ENCODE data around the gene ABITRAM. TPM values are rescaled to one million over a fixed set of nuclear protein-coding genes. Genes with fewer than 3 reads are reported as not detected.

Gene ABITRAM
- total RNA-seq, 4 donors from 2014 or later = 18.5 to 42.9 (median 19.1) TPM

DNA sequence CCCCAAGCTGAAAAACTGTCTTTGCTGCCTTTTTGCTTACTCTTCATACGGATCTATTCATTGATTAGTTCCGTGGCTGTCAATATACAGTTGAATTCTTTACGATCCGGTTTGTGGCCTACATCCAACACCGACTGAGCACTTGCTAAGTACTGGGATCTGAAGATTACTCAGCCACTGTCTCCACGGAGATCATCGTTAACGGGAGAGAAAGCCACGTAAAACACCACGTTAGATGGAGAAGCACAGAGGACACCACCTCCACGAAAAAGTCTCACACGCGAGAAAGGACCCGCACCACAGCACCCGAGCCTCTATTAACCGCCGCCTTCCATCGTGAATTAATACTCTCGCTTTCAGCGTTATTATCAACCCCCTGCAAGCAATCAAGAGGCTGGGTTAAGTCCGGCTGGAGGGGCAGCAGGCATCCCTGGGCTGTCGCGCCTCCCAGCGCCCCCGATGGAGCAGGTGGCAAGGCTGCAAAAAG is 926 bp upstream of the ABITRAM start:
- H3K27ac ChIP-seq = peak overlapping the region; percentile 86 to 96 (median 89)
- no peak for TF ChIP-seq POLR2A (IDR thresholded peaks at IDR 0.05)
- TF ChIP-seq, protein P1, sequence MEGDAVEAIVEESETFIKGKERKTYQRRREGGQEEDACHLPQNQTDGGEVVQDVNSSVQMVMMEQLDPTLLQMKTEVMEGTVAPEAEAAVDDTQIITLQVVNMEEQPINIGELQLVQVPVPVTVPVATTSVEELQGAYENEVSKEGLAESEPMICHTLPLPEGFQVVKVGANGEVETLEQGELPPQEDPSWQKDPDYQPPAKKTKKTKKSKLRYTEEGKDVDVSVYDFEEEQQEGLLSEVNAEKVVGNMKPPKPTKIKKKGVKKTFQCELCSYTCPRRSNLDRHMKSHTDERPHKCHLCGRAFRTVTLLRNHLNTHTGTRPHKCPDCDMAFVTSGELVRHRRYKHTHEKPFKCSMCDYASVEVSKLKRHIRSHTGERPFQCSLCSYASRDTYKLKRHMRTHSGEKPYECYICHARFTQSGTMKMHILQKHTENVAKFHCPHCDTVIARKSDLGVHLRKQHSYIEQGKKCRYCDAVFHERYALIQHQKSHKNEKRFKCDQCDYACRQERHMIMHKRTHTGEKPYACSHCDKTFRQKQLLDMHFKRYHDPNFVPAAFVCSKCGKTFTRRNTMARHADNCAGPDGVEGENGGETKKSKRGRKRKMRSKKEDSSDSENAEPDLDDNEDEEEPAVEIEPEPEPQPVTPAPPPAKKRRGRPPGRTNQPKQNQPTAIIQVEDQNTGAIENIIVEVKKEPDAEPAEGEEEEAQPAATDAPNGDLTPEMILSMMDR (IDR thresholded peaks at IDR 0.05) = no peak
- DNase-seq = no peak

GRCh38 chr9:108933718-108934322 is 380 bp upstream of the ABITRAM start, which contains the start of gene ELP1:
TSS of gene ELP1 (minus strand) at chr9:108934124. CDS start at chr9:108931146, 2,978 bp downstream.
- intact Hi-C loops (cut with DNase I) = no loop called here
- Histone ChIP-seq H3K4me3 (replicated peaks in 1 of 3) (peak within 1 kb of the TSS; percentile 76 to 99 (median 95)), H3K27me3 (no peaks in the 10 kb centered on the region), H3K9me3 (no peaks in the 10 kb centered on the region), H3K4me1 (peaks cover 15 to 45% of the 10 kb centered on the region in 2 donors), H3K36me3 (no peaks in the 10 kb centered on the region), H3K27ac (peak within 1 kb of the TSS; percentile 86 to 96 (median 89))
- peak; percentile 92 to 93 for DNase-seq
- WGBS, 2 donors = 0 to 1% methylated on average over 1 to 45 of the region's 48 CpGs
- TF ChIP-seq, protein P1 (IDR thresholded peaks at IDR 0.05) = peak in 2 of 6 experiments; percentile 13 to 34
- peak in 1 of 2 donors; percentile 74 for TF ChIP-seq POLR2A (IDR thresholded peaks at IDR 0.05)

More for the DNA sequence above, 926 bp upstream of the ABITRAM start:
- H3K9me3 ChIP-seq = no peaks in the 10 kb centered on the region
- H3K4me1 ChIP-seq = peaks cover 15 to 39% of the 10 kb centered on the region in 2 donors
- intact Hi-C loops (cut with DNase I) = no loop called here
- H3K36me3 ChIP-seq = no peaks in the 10 kb centered on the region
- no peaks in the 10 kb centered on the region for H3K27me3 ChIP-seq
- peak overlapping the region; percentile 76 to 99 (median 95) for H3K4me3 ChIP-seq (replicated peaks in 1 of 3)
- 1 to 2% methylated on average over 21 to 22 of the region's 25 CpGs for WGBS, 2 donors

- intact Hi-C loops (cut with DNase I) = no loop called here
- WGBS, 2 donors = 59 to 60% methylated on average over 5 of the region's 5 CpGs
- peaks cover 0 to 13% of the 10 kb centered on the region in 2 donors for H3K36me3 ChIP-seq
- peak; percentile 52 to 59 for DNase-seq
- H3K9me3 ChIP-seq = no peaks in the 10 kb centered on the region
- TF ChIP-seq, protein P1 (IDR thresholded peaks at IDR 0.05) = no peak
- TF ChIP-seq POLR2A (IDR thresholded peaks at IDR 0.05) = no peak
- no peak overlapping the region for H3K4me3 ChIP-seq (replicated peaks in 1 of 3)
- H3K27ac ChIP-seq = peak overlapping the region; percentile 44 to 64 (median 44)
- H3K27me3 ChIP-seq = no peaks in the 10 kb centered on the region
- peaks cover 12 to 44% of the 10 kb centered on the region in 2 donors for H3K4me1 ChIP-seq
These were observed 3.5 kb downstream of the ABITRAM start for GRCh38 chr9:108937561-108938305.

DNA sequence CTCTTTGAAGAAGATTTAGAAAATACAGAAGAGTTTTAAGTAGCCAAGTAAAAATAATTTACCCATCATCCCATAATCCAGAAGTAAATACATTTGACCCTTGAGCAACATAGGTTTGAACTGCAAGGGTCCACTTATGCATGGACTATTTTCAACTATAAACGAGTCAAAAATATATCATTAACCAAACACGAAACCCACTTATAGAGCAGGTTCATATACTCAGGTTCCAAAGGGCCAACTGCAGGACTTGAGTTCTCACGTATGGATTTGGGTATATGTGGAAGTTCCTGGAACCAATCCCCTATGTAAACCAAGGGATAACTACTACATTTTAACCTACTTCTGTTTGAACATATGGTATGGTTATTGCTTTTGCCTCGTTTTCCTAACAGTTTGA is 5.8 kb downstream of the ABITRAM start:
- Histone ChIP-seq H3K4me3 (replicated peaks in 1 of 3) (no peak overlapping the region), H3K27me3 (no peaks in the 10 kb centered on the region), H3K36me3 (peaks cover 11 to 20% of the 10 kb centered on the region in 2 donors), H3K9me3 (no peaks in the 10 kb centered on the region), H3K4me1 (peaks cover 4 to 38% of the 10 kb centered on the region in 2 donors), H3K27ac (no peak overlapping the region)
- intact Hi-C loops (cut with DNase I) = no loop called here
- no peak for DNase-seq
- no peak for TF ChIP-seq POLR2A (IDR thresholded peaks at IDR 0.05)
- TF ChIP-seq, protein P1 (IDR thresholded peaks at IDR 0.05) = no peak
- 93 to 94% methylated on average over 4 of the region's 4 CpGs for WGBS, 2 donors
